ENCODE data around the gene PGAM2. TPM values are rescaled to one million over a fixed set of nuclear protein-coding genes. Genes with fewer than 3 reads are reported as not detected.

The PGAM2 gene
- total RNA-seq, 1 experiment from 2014 or later, result 0.27 TPM

DNA sequence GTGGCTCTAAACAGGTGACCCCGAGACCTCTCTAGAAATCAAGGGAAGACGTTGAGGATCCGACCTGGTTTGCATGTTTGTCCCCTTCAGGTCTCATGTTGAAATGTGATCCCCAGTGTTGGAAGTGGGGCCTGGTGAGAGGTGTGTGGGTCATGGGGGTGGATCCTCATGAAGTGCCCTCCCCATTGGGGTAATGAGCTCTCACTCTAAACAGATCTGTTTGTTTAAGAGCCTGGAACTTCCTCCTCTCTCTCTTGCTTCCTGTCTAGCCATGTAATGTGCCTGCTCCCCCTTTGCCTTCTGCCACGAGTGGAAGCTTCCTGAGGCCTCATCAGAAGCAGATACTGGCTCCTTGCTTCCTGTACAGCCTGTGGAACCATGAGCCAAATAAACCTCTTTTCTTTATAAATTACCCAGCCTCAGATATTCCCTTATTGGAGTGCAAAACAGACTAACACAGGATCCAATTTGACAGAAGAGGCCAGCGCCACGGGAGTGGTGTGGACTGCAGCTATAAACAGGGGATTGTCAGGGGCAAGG, 27.8 kb upstream of the PGAM2 start:
- TF ChIP-seq, protein P1, sequence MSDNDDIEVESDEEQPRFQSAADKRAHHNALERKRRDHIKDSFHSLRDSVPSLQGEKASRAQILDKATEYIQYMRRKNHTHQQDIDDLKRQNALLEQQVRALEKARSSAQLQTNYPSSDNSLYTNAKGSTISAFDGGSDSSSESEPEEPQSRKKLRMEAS (IDR thresholded peaks at IDR 0.05), result no peak
- TF ChIP-seq EZH2phosphoT487 (IDR thresholded peaks at IDR 0.05; ENCODE audit: borderline replicate concordance), result no peak
- TF ChIP-seq TCF7L2 (IDR thresholded peaks at IDR 0.05; ENCODE audit: borderline replicate concordance, extremely low read depth, insufficient read depth, insufficient read length), result no peak
- no peak for TF ChIP-seq ZFX (IDR thresholded peaks at IDR 0.05)
- TF ChIP-seq, protein P2, sequence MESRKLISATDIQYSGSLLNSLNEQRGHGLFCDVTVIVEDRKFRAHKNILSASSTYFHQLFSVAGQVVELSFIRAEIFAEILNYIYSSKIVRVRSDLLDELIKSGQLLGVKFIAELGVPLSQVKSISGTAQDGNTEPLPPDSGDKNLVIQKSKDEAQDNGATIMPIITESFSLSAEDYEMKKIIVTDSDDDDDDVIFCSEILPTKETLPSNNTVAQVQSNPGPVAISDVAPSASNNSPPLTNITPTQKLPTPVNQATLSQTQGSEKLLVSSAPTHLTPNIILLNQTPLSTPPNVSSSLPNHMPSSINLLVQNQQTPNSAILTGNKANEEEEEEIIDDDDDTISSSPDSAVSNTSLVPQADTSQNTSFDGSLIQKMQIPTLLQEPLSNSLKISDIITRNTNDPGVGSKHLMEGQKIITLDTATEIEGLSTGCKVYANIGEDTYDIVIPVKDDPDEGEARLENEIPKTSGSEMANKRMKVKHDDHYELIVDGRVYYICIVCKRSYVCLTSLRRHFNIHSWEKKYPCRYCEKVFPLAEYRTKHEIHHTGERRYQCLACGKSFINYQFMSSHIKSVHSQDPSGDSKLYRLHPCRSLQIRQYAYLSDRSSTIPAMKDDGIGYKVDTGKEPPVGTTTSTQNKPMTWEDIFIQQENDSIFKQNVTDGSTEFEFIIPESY (IDR thresholded peaks at IDR 0.05; ENCODE audit: extremely low read depth, insufficient replicate concordance, low read length), result no peak
- TF ChIP-seq, protein P3, sequence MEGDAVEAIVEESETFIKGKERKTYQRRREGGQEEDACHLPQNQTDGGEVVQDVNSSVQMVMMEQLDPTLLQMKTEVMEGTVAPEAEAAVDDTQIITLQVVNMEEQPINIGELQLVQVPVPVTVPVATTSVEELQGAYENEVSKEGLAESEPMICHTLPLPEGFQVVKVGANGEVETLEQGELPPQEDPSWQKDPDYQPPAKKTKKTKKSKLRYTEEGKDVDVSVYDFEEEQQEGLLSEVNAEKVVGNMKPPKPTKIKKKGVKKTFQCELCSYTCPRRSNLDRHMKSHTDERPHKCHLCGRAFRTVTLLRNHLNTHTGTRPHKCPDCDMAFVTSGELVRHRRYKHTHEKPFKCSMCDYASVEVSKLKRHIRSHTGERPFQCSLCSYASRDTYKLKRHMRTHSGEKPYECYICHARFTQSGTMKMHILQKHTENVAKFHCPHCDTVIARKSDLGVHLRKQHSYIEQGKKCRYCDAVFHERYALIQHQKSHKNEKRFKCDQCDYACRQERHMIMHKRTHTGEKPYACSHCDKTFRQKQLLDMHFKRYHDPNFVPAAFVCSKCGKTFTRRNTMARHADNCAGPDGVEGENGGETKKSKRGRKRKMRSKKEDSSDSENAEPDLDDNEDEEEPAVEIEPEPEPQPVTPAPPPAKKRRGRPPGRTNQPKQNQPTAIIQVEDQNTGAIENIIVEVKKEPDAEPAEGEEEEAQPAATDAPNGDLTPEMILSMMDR (IDR thresholded peaks at IDR 0.05 in 2 of 3, conservative IDR thresholded peaks at IDR 0.05 in 1 of 3; ENCODE audit: borderline replicate concordance in 1 of 3, insufficient read depth in 1 of 3, low read depth in 2 of 3, low read length in 2 of 3), result no peak
- no peak for TF ChIP-seq YY1 (IDR thresholded peaks at IDR 0.05; ENCODE audit: extremely low read depth, insufficient replicate concordance, low read depth, low read length)
- no peak for TF ChIP-seq SP1 (IDR thresholded peaks at IDR 0.05; ENCODE audit: low read depth)
- TF ChIP-seq SIN3A (IDR thresholded peaks at IDR 0.05; ENCODE audit: low read depth), result no peak
- TF ChIP-seq, protein P4, sequence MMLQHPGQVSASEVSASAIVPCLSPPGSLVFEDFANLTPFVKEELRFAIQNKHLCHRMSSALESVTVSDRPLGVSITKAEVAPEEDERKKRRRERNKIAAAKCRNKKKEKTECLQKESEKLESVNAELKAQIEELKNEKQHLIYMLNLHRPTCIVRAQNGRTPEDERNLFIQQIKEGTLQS (IDR thresholded peaks at IDR 0.05), result no peak
- no peak for TF ChIP-seq POLR2AphosphoS5 (IDR thresholded peaks at IDR 0.05; ENCODE audit: low read depth, low read length)
- TF ChIP-seq EZH2 (IDR thresholded peaks at IDR 0.05), result no peak
- TF ChIP-seq JUND (IDR thresholded peaks at IDR 0.05), result no peak
- no peak for TF ChIP-seq EGR1 (IDR thresholded peaks at IDR 0.05; ENCODE audit: low read depth)
- no peak for TF ChIP-seq CBX3 (IDR thresholded peaks at IDR 0.05; ENCODE audit: low read depth)
- TF ChIP-seq, protein P5, sequence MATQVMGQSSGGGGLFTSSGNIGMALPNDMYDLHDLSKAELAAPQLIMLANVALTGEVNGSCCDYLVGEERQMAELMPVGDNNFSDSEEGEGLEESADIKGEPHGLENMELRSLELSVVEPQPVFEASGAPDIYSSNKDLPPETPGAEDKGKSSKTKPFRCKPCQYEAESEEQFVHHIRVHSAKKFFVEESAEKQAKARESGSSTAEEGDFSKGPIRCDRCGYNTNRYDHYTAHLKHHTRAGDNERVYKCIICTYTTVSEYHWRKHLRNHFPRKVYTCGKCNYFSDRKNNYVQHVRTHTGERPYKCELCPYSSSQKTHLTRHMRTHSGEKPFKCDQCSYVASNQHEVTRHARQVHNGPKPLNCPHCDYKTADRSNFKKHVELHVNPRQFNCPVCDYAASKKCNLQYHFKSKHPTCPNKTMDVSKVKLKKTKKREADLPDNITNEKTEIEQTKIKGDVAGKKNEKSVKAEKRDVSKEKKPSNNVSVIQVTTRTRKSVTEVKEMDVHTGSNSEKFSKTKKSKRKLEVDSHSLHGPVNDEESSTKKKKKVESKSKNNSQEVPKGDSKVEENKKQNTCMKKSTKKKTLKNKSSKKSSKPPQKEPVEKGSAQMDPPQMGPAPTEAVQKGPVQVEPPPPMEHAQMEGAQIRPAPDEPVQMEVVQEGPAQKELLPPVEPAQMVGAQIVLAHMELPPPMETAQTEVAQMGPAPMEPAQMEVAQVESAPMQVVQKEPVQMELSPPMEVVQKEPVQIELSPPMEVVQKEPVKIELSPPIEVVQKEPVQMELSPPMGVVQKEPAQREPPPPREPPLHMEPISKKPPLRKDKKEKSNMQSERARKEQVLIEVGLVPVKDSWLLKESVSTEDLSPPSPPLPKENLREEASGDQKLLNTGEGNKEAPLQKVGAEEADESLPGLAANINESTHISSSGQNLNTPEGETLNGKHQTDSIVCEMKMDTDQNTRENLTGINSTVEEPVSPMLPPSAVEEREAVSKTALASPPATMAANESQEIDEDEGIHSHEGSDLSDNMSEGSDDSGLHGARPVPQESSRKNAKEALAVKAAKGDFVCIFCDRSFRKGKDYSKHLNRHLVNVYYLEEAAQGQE (IDR thresholded peaks at IDR 0.05; ENCODE audit: low read depth), result no peak
- no peaks in the 10 kb centered on the region for H3K9me2 ChIP-seq (ENCODE audit: insufficient read depth)
- no peak for DNase-seq (ENCODE audit: low read depth, low spot score)
- H2AFZ ChIP-seq (ENCODE audit: low read depth, low read length, poor library complexity, severe bottlenecking), result no peak overlapping the region
- H3K4me2 ChIP-seq (ENCODE audit: low read length), result no peak overlapping the region
- no peaks in the 10 kb centered on the region for H3K27me3 ChIP-seq (ENCODE audit: insufficient read depth, low read length)
- H3K27ac ChIP-seq (ENCODE audit: low read depth, low read length), result no peak overlapping the region
- H3K79me2 ChIP-seq (ENCODE audit: insufficient read depth, low read length), result no peaks in the 10 kb centered on the region
- POLR2A ChIA-PET, result no interaction called here
- RAD21 ChIA-PET (ENCODE audit: low non-redundant PET in 1 of 2, low total read pairs in 2 of 2, uncharacterized antibody in 2 of 2, unreplicated experiment in 2 of 2), result no interaction called here
- CTCF ChIA-PET, result no interaction called here
- BruUV-seq (replicated peaks), result no TSS peak
- peaks cover 0 to 13% of the 10 kb centered on the region in 2 experiments; a peak in 3 of 4 replicates for H3K4me1 ChIP-seq (ENCODE audit: control insufficient read depth in 1 of 2, insufficient read depth in 2 of 2, low read length in 2 of 2)
- ATAC-seq, result no peak
- H4K20me1 ChIP-seq (ENCODE audit: insufficient read depth), result no peaks in the 10 kb centered on the region
- H3K36me3 ChIP-seq (ENCODE audit: control insufficient read depth in 1 of 2, insufficient read depth in 2 of 2, low read length in 2 of 2), result no peaks in the 10 kb centered on the region
- H3K9me3 ChIP-seq (ENCODE audit: control insufficient read depth in 1 of 2, insufficient read depth in 1 of 2, low read depth in 1 of 2, low read length in 2 of 2), result no peaks in the 10 kb centered on the region
- intact Hi-C loops (cut with micrococcal nuclease), result no loop called here
- no peak overlapping the region for H3K4me3 ChIP-seq (replicated peaks in 1 of 2; ENCODE audit: low read depth in 1 of 2, low read length in 2 of 2)
- no peak overlapping the region for H3K9ac ChIP-seq (ENCODE audit: low read length)

Measured in HCT116 (cell line).